Erythroblast (primary cell): ENCODE measurements around the gene THSD7A.

Source experiments
- GATA1 ChIP-seq: IDR thresholded peaks from 2 replicates; pipeline ENCODE4 v1.6.1; 2011; ENCODE audit warnings: low read depth, mild to moderate bottlenecking, control low read depth, low read length, moderate library complexity
- POLR2A ChIP-seq: IDR thresholded peaks from 2 replicates; pipeline ENCODE4 v1.6.1; 2011; ENCODE audit warnings: mild to moderate bottlenecking, low read length

DNA sequence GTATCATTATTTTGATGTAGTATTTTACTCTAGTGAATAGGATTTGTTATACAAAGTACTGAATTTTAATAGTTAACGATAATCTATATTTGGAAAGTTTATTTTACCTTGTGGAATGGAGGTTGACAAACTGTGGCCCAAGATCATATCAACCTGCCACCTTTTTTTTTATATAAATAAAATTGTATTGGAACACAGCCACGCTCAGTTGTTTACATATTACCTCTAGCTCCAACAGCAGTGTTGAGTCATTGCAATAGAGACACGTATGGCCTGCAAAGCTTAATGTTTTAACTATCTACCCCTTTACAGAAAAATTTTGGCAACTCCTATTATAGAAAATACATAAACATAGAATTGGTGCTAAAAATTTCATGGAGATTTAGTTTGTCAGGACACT, 239.3 kb downstream of the THSD7A start:
- no peak for TF ChIP-seq POLR2A
- no peak for TF ChIP-seq GATA1
